ENCODE results near the gene SELENOT. TPM values are rescaled to one million over a fixed set of nuclear protein-coding genes. Genes with fewer than 3 reads are reported as not detected.

The SELENOT gene
- total RNA-seq, 1 donor from 2014 or later: 63.9 TPM

GRCh38 chr3:150639262-150639661 lies 36.1 kb downstream of the SELENOT start:
- TF ChIP-seq, protein P1, sequence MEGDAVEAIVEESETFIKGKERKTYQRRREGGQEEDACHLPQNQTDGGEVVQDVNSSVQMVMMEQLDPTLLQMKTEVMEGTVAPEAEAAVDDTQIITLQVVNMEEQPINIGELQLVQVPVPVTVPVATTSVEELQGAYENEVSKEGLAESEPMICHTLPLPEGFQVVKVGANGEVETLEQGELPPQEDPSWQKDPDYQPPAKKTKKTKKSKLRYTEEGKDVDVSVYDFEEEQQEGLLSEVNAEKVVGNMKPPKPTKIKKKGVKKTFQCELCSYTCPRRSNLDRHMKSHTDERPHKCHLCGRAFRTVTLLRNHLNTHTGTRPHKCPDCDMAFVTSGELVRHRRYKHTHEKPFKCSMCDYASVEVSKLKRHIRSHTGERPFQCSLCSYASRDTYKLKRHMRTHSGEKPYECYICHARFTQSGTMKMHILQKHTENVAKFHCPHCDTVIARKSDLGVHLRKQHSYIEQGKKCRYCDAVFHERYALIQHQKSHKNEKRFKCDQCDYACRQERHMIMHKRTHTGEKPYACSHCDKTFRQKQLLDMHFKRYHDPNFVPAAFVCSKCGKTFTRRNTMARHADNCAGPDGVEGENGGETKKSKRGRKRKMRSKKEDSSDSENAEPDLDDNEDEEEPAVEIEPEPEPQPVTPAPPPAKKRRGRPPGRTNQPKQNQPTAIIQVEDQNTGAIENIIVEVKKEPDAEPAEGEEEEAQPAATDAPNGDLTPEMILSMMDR (conservative IDR thresholded peaks at IDR 0.05): no peak
- DNase-seq (ENCODE audit: low read depth, low spot score): no peak
- Mint-ChIP-seq H3K27ac (ENCODE audit: unreplicated experiment) (no peak overlapping the region), H3K4me3 (no peak overlapping the region), H3K4me1 (peaks cover 17% of the 10 kb centered on the region), H3K27me3 (ENCODE audit: low read depth) (no peaks in the 10 kb centered on the region), H3K9me3 (no peaks in the 10 kb centered on the region), H3K36me3 (ENCODE audit: low read depth) (no peaks in the 10 kb centered on the region)

GRCh38 chr3:150640256-150640655 lies 37.1 kb downstream of the SELENOT start:
- H3K4me3 Mint-ChIP-seq: no peak overlapping the region

GRCh38 chr3:150653110-150653561 lies 50.0 kb downstream of the SELENOT start:
- H3K9me3 Mint-ChIP-seq: peaks cover 5% of the 10 kb centered on the region
- TF ChIP-seq, protein P1 (conservative IDR thresholded peaks at IDR 0.05): no peak

More at GRCh38 chr3:150640256-150640655, 37.1 kb downstream of the SELENOT start:
- TF ChIP-seq, protein P1 (conservative IDR thresholded peaks at IDR 0.05): no peak
- no peak for DNase-seq (ENCODE audit: low read depth, low spot score)
- H3K36me3 Mint-ChIP-seq (ENCODE audit: low read depth): no peaks in the 10 kb centered on the region
- peaks cover 10% of the 10 kb centered on the region for H3K4me1 Mint-ChIP-seq
- no peaks in the 10 kb centered on the region for H3K27me3 Mint-ChIP-seq (ENCODE audit: low read depth)
- H3K27ac Mint-ChIP-seq (ENCODE audit: unreplicated experiment): no peak overlapping the region
- peaks cover 2% of the 10 kb centered on the region for H3K9me3 Mint-ChIP-seq

GRCh38 chr3:150656316-150656715 lies 53.2 kb downstream of the SELENOT start:
- peak overlapping the region; percentile 12 for H3K27ac Mint-ChIP-seq (ENCODE audit: unreplicated experiment)
- no peaks in the 10 kb centered on the region for H3K36me3 Mint-ChIP-seq (ENCODE audit: low read depth)
- peaks cover 5% of the 10 kb centered on the region for H3K9me3 Mint-ChIP-seq
- no peak for DNase-seq (ENCODE audit: low read depth, low spot score)
- H3K4me1 Mint-ChIP-seq: no peaks in the 10 kb centered on the region
- TF ChIP-seq, protein P1 (conservative IDR thresholded peaks at IDR 0.05): no peak
- no peaks in the 10 kb centered on the region for H3K27me3 Mint-ChIP-seq (ENCODE audit: low read depth)
- no peak overlapping the region for H3K4me3 Mint-ChIP-seq

More at GRCh38 chr3:150653110-150653561, 50.0 kb downstream of the SELENOT start:
- no peak overlapping the region for H3K27ac Mint-ChIP-seq (ENCODE audit: unreplicated experiment)
- H3K4me3 Mint-ChIP-seq: no peak overlapping the region
- no peaks in the 10 kb centered on the region for H3K36me3 Mint-ChIP-seq (ENCODE audit: low read depth)
- no peaks in the 10 kb centered on the region for H3K4me1 Mint-ChIP-seq
- H3K27me3 Mint-ChIP-seq (ENCODE audit: low read depth): no peaks in the 10 kb centered on the region
- no peak for DNase-seq (ENCODE audit: low read depth, low spot score)

DNA sequence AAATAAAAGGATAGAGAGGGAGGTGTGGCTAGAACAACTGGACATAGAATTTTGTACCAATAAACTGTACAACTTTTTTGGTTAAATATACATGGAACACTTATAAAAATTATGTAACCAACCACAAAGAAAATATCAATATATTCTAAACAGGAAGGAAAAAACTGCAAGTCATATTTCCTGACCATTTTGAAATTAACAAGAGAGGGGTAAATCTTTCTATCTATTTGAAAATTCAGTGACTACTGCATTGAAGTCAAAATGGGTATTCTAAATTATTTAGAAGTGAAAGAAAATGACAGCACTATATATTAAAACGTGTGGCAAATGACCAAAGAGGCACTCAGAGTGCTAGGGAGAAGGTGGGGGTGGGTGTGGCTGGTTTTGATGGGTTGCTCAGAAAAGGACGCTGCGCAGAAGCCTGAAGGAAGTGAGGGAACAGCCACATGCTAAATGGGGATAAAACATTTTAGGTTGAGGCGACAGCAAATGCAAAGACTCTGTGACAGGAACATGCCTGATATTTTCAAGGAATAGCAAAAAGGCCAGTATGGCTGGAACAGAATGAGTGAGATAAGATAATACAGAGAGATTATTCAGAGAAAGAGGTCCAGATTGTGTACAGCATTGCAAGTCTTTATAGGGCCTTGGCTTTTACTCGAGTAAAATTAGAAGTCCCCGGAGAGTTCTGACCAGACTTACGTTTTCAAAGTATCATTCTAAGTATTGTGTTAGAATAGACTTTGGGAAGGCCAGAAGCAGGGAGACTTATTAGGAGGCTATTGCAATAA lies 59.5 kb downstream of the SELENOT start:
- H3K27ac Mint-ChIP-seq (ENCODE audit: unreplicated experiment): no peak overlapping the region
- DNase-seq (ENCODE audit: low read depth, low spot score): no peak
- H3K9me3 Mint-ChIP-seq: no peaks in the 10 kb centered on the region
- TF ChIP-seq, protein P1 (conservative IDR thresholded peaks at IDR 0.05): no peak
- no peak overlapping the region for H3K4me3 Mint-ChIP-seq
- H3K4me1 Mint-ChIP-seq: no peaks in the 10 kb centered on the region
- H3K36me3 Mint-ChIP-seq (ENCODE audit: low read depth): no peaks in the 10 kb centered on the region
- H3K27me3 Mint-ChIP-seq (ENCODE audit: low read depth): peaks cover 3% of the 10 kb centered on the region
